ENCODE data around the gene SPAG6.

Gene SPAG6

DNA sequence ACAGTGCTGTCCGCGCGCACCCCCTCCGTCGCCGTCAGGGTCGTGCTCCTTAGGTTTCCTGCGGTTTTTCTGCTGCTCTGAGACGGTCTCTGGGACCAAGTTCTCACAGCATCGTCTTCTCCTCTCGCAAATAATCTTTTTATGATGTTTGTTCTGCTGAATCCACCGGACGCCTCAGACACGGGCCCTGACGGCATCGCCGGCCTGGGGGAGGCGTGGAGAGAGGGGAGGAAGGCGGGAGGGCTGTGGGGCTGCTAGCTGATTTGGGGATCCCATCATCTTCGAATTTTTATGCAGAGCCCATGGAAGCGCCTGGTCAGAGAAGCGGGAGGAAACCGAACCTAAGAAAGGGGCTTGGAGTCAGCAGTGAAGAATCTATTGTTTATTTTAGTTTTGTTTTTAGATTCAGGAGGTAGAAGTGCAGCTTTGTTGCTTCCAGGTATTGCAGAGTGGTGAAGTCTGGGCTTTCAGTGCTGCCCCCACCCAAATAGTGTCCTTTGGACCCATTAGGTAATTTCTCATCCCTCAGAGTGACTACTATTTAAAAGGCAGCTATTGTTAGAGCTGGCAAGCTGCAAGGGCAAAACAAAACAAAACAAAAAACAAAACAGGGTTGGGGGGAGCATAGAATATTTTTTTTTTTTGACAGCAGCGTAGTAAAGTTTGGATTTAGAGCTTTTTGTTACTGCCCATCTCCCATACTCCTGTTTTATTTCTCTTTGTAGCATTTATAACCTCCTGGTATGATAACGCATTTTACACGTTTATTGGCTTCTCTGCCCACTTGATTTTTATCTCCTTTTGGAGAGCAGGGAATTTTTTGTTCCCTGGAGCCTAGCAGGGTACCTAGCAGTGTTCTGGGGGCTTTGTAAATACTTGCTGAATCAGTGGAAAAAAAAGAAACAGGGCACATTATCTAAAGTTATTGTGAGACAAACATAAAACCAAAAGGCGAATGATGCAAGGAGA lies 92.6 kb downstream of the SPAG6 start:
- DNase-seq = no peak

DNA sequence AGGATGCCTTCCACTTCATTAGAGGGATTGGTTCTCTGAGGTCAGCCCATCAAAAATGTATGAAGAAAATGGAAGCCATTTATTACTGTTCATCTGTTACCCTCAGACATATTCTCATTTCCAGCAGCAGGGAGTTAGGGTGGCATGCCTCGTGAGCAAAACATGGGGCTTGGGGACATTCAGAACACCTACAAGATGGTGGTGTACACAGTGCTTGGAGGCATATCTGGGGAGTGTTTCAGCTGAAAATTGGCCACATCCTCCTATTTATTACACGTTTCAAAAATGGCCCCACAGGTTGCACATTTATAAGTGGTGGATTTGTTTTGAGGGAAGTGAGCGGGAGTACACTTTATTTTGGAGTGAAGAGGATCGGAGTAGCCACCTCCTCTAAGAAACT lies 93.4 kb downstream of the SPAG6 start:
- DNase-seq = no peak

DNA sequence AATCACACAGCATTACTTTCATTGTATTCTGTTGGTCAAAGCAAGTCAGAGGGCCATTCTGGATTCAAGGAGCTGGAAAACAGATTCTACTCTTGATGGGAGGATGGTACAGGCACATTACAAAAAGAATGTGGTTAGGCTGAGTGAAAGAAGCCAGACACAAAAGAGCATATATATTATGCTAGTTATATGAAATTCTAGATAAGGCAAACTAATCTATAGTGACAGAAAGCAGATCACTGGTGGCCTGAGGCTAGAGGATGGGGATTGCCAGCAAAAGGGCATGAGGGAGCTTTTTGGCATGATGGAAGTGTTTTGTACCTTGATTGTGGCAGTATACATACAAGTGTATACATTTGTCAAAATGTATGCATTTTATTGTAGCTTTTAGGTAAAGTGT lies 96.8 kb downstream of the SPAG6 start:
- DNase-seq = no peak

DNA sequence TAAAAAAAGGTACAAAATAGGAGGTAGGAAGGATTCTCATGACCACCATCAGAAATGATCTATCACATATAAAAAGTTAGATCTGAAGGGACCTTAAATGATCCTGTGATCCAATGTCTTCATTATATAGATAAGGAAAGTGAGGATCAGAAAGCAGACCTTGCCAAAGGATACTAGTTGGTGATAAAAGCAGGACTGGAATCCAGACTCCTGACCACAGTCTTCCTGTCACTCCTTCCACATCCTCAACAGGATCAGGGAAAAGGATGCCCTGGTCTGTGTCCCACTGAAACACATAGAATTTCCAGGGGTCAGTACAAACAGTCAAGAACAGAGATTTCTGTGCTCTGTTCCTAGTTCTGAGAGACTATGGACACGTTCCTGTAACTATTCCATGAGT lies 97.2 kb downstream of the SPAG6 start:
- DNase-seq = no peak

- DNase-seq = no peak
Observed at GRCh38 chr10:22443175-22443901, 98.0 kb downstream of the SPAG6 start.

DNA sequence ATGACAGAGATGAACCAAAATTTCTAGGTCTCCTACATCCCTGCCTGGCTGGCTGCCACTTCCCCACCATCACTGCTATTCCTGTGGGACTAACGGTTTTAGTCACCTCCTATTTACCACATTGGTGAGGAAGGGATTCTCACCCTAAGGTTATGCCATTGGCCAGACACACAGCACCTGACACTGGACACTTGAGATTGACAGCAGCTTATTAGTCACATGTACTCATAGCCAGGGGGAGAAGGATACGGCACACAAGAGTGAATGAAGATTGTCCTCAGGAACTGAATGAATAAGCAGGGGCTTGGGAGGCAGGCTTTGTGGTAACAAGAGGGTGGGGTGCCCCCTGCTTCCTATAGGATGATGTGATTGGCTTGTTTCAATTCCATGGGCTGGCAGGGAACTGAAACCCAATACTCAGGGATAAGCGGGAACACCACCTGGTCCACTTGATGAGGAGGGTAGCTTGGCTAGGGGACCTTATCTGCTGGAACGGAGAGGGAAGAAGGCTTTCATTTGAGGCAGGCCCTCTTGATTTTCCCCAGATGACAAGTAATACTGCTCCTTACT lies 99.0 kb downstream of the SPAG6 start:
- no peak for DNase-seq

- DNase-seq = no peak
Observed at GRCh38 chr10:22445495-22445894, 100.2 kb downstream of the SPAG6 start.

DNA sequence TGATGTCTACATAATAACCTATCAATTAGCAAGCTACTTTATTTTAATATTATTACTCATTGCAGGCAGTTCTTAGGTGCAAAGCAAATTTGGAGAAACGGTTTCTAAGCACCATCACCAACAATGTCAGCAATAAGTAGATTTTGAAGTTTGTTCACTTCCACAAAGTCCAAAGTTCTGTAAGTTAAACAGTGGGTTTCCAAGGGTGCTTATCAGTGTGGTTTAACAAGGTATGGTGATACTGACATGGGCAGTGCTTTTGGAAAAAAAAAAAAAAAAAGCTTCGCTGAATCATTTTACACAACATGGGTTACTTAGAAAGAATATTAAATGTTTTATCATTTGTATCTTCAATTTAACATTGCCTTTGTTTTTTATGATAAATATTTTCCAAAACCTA lies 101.8 kb downstream of the SPAG6 start:
- no peak for DNase-seq

DNA sequence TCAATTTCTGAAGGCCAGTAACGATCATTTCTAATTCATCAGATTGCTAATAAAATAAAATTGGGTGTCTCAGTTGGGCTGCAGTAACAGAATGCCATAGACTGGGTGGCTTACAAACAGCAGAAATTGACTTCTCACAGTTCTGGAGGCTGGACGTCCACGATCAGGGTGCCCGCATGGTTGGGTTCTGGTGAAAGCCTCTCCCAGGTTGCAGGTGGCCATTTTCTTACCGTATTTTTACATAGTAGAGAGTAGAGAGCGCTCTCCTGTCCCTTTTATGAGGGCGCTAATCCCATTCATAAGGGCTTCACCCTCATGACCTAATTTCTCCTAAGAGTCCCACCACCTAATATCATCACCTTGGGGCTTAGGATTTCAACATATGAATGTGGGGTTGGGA lies 106.0 kb downstream of the SPAG6 start:
- no peak for DNase-seq

DNA sequence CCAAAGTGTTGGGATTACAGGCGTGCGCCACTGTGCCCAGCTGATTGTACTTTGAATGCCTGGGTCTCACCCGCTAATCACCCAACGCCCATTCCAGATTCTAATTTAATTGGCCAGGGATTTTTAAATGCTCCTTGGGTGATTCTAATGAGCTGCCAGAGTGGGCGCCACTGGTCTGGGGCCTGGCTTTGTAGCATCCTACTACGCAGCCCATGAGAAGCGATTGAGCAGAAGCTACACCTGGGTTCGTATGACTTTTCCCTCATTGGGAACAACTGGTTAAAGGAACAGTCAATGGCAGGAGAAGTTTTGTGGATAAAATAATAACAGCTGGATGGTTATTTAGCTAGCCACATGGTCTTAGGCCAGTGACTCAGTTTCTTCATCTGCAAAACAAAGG lies 108.0 kb downstream of the SPAG6 start:
- no peak for DNase-seq

GRCh38 chr10:22453948-22454591 lies 108.8 kb downstream of the SPAG6 start:
- no peak for DNase-seq

- DNase-seq = no peak
Observed at GRCh38 chr10:22454634-22455033, 109.3 kb downstream of the SPAG6 start.

- no peak for DNase-seq
Observed at GRCh38 chr10:22455068-22455857, 110.0 kb downstream of the SPAG6 start.

- no peak for DNase-seq
Observed at GRCh38 chr10:22456486-22456885, 111.2 kb downstream of the SPAG6 start.

DNA sequence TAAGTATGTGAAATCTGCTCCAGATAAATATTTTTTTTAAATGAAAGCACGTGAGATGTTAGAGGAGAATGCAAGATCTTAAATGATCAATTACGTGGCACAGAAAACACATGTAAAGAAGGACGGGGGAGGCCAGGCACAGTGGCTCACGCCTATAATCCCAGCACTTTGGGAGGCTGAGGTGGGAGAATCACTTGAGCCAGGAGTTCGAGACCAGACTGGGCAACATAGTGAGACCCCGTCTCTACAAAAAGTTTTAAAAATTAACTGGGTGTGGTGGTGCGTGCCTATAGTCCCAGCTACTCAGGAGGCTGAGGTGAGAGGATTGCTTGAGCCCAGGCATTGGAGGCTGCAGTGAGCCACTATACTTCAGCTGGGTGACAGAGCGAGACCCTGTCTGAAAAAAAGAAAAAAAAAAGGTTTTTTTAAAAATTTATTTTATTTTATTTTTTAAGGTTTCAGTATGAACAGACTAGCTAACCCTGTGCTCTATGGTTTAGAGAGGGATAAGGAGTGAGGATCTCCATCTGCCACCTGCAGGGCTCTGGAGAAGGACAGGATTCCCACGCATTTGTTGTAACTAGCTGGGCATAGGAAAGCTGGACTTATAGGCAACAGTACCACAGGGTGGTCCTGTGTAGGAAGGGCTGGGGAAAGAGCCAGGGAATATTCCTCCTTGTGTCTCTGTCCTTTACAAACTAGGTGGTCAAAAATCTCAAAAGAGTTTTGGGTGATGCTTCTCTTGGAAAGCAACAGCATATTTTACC lies 113.2 kb downstream of the SPAG6 start:
- DNase-seq = no peak

GRCh38 chr10:22459496-22459895 lies 114.2 kb downstream of the SPAG6 start:
- DNase-seq = no peak

- DNase-seq = no peak
Observed at GRCh38 chr10:22460101-22460500, 114.8 kb downstream of the SPAG6 start.

DNA sequence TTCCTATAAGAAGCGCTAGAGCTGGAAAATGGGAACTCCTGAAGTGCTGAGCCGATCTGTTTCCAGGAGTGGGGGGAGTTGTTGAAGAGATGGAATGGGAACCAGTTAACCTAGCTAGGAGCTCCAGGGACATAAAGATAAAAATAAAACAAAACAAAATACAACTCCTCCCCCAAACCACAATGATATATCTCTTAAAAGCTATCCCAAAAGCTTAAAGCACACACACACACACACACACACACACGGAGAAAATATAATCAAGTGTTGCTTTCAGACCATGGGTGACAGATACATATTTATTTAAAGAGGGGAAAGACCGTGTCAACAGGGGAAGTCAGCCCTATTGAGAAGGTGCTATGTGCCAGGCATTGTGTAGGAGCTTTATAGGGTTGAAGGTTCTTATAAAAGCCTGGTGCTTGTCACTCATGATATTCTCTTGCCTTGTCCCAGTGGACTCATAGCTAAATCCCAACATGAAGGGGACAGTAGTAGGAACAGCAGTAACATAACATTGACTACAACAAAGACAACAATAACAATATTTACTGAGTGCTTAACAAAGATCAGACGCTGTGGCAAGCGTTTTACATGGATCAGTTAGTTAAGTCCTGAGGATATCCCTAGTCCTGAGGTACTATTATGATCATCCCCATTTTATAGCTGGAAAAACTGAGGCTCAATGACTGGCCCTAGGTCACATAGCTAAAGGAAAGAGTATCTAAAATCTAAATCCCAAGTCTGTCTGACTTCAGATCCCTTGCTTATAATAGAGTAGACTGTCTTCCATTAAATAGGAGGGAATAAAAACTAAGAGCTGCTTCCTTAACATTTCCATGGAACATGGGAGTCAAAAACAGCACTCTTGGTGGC lies 115.5 kb downstream of the SPAG6 start:
- no peak for DNase-seq

- no peak for DNase-seq
Observed at GRCh38 chr10:22461891-22462290, 116.6 kb downstream of the SPAG6 start.

GRCh38 chr10:22463255-22463654 lies 118.0 kb downstream of the SPAG6 start:
- no peak for DNase-seq

Measured in MV-4-11 (cell line).